Measurements from ENCODE around the gene SIGLEC7. TPM values are rescaled to one million over a fixed set of nuclear protein-coding genes. Genes with fewer than 3 reads are reported as not detected.
A peak's percentile ranks its signal among the peaks of the same experiment; 100 is the strongest.

Gene SIGLEC7
- not detected for total RNA-seq

DNA sequence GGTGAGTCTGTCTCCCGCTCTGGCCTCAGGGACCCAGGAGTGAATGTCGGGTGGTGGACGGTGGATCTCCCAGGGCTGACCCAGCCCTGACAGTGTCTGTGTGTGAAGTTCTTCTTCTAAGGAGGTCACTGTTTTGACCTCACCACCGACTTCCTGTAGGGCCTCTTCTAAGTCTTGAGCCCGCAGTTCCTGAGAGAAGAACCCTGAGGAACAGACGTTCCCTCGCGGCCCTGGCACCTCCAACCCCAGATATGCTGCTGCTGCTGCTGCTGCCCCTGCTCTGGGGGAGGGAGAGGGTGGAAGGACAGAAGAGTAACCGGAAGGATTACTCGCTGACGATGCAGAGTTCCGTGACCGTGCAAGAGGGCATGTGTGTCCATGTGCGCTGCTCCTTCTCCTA is at the start of gene SIGLEC7:
Gene SIGLEC7 (plus strand): TSS at position 183 of the 400 bp plus-strand sequence. CDS start 69 bp downstream, at position 252.
- DNase-seq, result no peak
- H3K9me3 Mint-ChIP-seq, result no peaks in the 10 kb centered on the region
- peaks cover 8% of the 10 kb centered on the region for H3K4me1 Mint-ChIP-seq (ENCODE audit: low read depth)
- no peak within 1 kb of the TSS for H3K27ac Mint-ChIP-seq
- ChIA-PET POLR2A (no interaction called here), CTCF (no interaction called here)
- H3K36me3 Mint-ChIP-seq, result no peaks in the 10 kb centered on the region
- no peak within 1 kb of the TSS for H3K4me3 Mint-ChIP-seq
- intact Hi-C loops (cut with micrococcal nuclease), result no loop called here
- H3K27me3 Mint-ChIP-seq, result peaks cover 2% of the 10 kb centered on the region

DNA sequence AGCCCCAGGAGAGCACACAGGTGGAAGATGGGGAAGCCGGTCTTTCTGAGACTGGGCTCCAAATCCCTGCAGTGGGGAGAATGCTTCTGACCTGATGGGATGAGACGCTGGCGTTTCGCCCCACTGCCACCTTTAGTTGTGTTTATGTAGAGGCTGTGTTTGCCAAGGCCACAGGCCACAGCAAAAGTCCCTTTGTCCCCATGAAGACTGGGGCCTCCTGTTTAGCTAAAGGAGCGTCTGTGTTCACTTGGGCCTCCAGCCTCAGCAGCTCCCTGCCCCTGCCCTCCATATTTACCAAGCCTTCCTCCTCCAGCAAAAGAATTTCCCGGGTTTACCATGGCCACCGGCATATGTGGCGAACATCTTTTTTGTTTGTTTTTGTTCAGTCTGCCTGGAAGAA is 49.0 kb upstream of the SIGLEC7 start:
- Mint-ChIP-seq H3K9me3 (no peaks in the 10 kb centered on the region), H3K4me1 (ENCODE audit: low read depth) (peaks cover 6% of the 10 kb centered on the region), H3K36me3 (peaks cover 4% of the 10 kb centered on the region), H3K4me3 (no peak overlapping the region), H3K27me3 (no peaks in the 10 kb centered on the region), H3K27ac (no peak overlapping the region)
- DNase-seq, result no peak
- CTCF ChIA-PET, result no interaction called here
- POLR2A ChIA-PET, result no interaction called here
- intact Hi-C loops (cut with micrococcal nuclease), result loop anchor here (5.0 kb wide), 1 partner anchor 76 kb away; the partner anchor contains the start of gene KLK10

DNA sequence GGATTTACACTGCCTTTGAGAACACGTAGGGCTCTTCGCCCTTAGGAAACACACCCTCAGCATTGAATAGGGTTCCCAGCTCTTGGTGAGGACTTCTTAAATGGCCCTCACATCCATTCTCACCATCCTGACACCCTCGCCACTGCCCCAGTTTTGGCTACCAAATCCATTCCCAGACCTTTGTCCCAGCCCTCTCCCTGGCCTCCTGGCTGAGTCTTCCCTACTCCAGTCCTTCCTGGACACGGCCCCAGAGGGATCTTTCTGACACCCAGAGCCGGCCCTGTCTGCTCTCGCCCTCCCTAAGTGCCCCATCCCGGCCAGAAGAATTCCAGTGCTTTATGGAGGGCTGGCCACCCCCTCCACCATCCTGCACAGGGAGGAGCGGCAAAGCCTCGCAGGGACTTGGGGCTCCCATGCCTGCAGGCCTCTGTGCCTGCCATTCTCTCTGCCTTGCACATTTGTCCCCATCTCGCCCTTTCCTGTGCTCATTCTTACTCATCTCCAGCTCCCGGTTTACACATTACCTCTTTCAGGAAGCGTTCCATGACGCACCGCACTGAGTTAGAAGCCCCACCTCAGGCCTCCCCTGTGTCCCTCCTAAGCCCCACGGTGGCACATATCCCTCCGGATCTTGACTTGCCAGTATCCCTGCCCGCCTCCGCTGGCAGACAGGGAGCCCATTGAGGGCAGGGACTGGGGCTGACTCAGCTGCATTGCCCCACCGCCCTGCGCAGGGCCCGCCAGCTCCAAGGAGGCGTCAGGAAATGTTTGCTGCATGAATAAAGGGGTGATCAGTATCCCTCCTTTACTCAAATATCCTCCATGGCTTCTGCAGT is 48.4 kb upstream of the SIGLEC7 start:
- peaks cover 4% of the 10 kb centered on the region for H3K36me3 Mint-ChIP-seq
- peaks cover 6% of the 10 kb centered on the region for H3K4me1 Mint-ChIP-seq (ENCODE audit: low read depth)
- no peak overlapping the region for H3K4me3 Mint-ChIP-seq
- DNase-seq, result no peak
- intact Hi-C loops (cut with micrococcal nuclease), result loop anchor here (5.0 kb wide), 1 partner anchor 76 kb away; the partner anchor contains the start of gene KLK10
- H3K27me3 Mint-ChIP-seq, result no peaks in the 10 kb centered on the region
- no peaks in the 10 kb centered on the region for H3K9me3 Mint-ChIP-seq
- no peak overlapping the region for H3K27ac Mint-ChIP-seq
- CTCF ChIA-PET, result interaction anchor here (0.6 to 2.8 kb wide), 3 partner anchors 72 to 347 kb away, joined by 4 to 12 read pairs (median 8); no protein-coding TSS in a partner anchor
- POLR2A ChIA-PET, result no interaction called here

DNA sequence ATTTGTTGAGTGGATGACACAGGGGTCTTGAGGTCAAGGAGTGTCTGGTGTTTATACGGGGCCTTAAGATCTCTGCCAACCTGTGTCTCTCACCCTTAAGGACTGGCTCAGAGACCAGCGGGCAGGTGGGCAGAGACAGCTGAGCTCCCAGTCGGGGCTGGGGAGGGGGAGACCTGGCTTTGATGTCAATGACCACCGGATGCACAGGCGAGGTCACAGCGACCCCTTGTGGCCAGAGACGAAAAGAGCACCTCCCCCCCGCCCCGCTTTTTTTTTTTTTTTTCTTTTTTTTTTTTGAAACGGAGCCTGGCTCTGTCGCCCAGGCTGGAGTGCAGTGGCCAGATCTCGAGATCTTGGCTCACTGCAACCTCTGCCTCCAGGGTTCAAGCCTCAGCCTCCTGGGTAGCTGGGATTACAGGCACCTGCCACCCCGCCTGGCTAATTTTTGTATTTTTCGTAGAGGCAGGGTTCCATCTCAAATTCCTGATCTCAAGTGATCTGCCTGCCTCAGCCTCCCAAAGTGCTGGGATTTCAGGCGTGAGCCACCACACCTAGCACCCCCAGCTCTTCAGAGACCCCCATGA is 47.3 kb upstream of the SIGLEC7 start:
- ChIA-PET CTCF (interaction anchor here (1.2 to 2.8 kb wide), 3 partner anchors 8 to 165 kb away, joined by 4 to 12 read pairs (median 6); no protein-coding TSS in a partner anchor), POLR2A (no interaction called here)
- H3K36me3 Mint-ChIP-seq, result peaks cover 10% of the 10 kb centered on the region
- H3K4me3 Mint-ChIP-seq, result no peak overlapping the region
- no peaks in the 10 kb centered on the region for H3K27me3 Mint-ChIP-seq
- intact Hi-C loops (cut with micrococcal nuclease), result loop anchor here (5.0 kb wide), 1 partner anchor 77 kb away; the partner anchor contains the start of gene KLK10
- DNase-seq, result peak; percentile 55
- H3K9me3 Mint-ChIP-seq, result no peaks in the 10 kb centered on the region
- H3K27ac Mint-ChIP-seq, result no peak overlapping the region
- peaks cover 8% of the 10 kb centered on the region for H3K4me1 Mint-ChIP-seq (ENCODE audit: low read depth)

DNA sequence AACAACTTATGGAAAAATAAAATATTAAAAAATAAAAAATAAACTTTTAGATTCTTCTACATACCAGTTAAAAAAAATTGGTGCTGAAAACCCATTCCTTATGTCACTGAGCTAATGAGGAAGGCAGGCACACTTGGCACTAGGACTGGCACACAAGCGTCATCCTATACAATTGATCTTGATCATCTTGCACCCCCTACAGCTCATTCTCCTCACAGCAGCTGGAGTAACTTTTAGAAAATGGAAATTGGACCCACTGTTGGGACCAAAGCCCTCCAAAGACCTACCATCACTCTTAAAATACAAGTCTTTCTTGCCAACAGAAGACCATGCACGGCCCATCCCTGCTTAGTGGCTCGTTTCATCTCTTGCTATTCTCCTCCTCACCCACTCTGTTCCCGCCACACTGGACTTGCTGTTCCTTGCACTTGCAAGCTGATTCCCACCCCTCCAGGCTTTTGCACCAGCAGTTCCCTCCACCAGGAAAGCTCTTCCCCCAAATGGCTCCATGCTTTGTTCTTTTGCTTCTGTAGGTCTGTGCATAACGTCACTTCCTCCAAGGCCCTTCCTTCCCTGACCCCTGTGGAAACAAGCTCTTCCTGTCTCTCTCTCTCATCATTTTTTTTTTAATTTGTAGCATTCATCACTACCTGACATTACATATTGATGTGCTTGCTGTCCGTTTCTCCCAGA is 45.5 kb upstream of the SIGLEC7 start:
- Mint-ChIP-seq H3K27me3 (no peaks in the 10 kb centered on the region), H3K36me3 (peaks cover 14% of the 10 kb centered on the region), H3K27ac (no peak overlapping the region), H3K4me3 (no peak overlapping the region), H3K4me1 (ENCODE audit: low read depth) (peaks cover 11% of the 10 kb centered on the region), H3K9me3 (no peaks in the 10 kb centered on the region)
- intact Hi-C loops (cut with micrococcal nuclease), result no loop called here
- ChIA-PET CTCF (interaction anchor here (0.6 to 2.8 kb wide), 15 partner anchors 10 to 728 kb away, joined by 3 to 12 read pairs (median 4); no protein-coding TSS in a partner anchor), POLR2A (interaction anchor here (0.6 kb wide), 2 partner anchors 72 to 105 kb away, joined by 3 to 4 read pairs; no protein-coding TSS in a partner anchor)
- DNase-seq, result no peak

DNA sequence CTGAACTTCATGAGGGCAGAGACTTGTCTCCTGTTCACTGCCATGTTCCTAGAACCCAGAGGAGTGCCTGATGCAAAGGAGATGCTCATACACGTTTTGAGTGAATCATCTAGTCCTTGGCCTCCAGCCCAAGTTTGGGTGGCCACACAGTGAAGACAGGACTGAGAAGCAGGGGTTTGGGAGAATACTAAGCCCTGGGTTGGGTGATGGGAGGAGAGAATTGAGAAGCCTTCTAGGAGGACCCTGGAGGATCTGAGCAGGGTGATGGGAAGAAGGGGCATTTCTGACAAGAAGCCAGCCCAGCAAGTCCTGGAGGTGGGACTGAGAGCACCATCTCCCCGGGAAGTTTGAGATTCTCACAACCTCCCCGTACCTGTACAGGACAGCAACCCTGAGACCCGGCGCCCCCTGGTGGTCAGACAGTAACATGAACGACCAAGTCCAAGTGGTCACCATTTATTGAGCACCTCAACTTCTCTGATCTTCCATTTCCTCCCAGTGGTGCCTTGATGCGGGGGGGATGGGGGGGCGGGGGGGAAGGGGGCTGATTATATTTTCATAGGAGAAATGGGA is 44.8 kb upstream of the SIGLEC7 start:
- H3K27ac Mint-ChIP-seq, result no peak overlapping the region

DNA sequence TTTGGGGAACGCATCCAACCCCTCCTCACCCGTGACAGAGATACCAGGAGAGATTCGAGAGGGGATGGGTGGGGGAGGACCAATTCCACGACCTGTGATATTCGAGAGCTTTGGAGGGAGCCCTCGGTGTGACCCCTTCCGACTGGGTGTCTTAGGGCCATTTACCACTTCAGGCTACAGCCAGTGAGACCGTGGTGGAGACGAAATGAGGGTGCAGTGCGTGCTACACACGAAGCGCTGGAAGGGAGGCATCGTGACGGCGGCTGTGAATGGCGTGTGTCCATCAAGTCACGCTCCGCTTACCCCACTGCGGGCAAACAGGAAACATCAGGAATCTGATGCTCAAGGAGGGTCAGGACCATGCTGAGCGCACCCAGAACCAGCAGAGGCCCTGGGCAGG is 44.3 kb upstream of the SIGLEC7 start:
- no peak for DNase-seq
- no peak overlapping the region for H3K4me3 Mint-ChIP-seq
- ChIA-PET POLR2A (no interaction called here), CTCF (no interaction called here)
- H3K4me1 Mint-ChIP-seq (ENCODE audit: low read depth), result peaks cover 16% of the 10 kb centered on the region
- no peaks in the 10 kb centered on the region for H3K9me3 Mint-ChIP-seq
- peaks cover 19% of the 10 kb centered on the region for H3K36me3 Mint-ChIP-seq
- no peaks in the 10 kb centered on the region for H3K27me3 Mint-ChIP-seq
- H3K27ac Mint-ChIP-seq, result no peak overlapping the region
- intact Hi-C loops (cut with micrococcal nuclease), result no loop called here

More for the DNA sequence above, 44.8 kb upstream of the SIGLEC7 start:
- Mint-ChIP-seq H3K9me3 (no peaks in the 10 kb centered on the region), H3K27me3 (no peaks in the 10 kb centered on the region), H3K4me1 (ENCODE audit: low read depth) (peaks cover 11% of the 10 kb centered on the region), H3K36me3 (peaks cover 14% of the 10 kb centered on the region), H3K4me3 (no peak overlapping the region)
- POLR2A ChIA-PET, result interaction anchor here (0.6 kb wide), 1 partner anchor 71 kb away, joined by 3 read pairs; no protein-coding TSS in a partner anchor
- DNase-seq, result peak; percentile 80
- CTCF ChIA-PET, result interaction anchor here (0.6 to 2.8 kb wide), 12 partner anchors 11 to 728 kb away, joined by 3 to 12 read pairs (median 4); no protein-coding TSS in a partner anchor
- intact Hi-C loops (cut with micrococcal nuclease), result no loop called here

DNA sequence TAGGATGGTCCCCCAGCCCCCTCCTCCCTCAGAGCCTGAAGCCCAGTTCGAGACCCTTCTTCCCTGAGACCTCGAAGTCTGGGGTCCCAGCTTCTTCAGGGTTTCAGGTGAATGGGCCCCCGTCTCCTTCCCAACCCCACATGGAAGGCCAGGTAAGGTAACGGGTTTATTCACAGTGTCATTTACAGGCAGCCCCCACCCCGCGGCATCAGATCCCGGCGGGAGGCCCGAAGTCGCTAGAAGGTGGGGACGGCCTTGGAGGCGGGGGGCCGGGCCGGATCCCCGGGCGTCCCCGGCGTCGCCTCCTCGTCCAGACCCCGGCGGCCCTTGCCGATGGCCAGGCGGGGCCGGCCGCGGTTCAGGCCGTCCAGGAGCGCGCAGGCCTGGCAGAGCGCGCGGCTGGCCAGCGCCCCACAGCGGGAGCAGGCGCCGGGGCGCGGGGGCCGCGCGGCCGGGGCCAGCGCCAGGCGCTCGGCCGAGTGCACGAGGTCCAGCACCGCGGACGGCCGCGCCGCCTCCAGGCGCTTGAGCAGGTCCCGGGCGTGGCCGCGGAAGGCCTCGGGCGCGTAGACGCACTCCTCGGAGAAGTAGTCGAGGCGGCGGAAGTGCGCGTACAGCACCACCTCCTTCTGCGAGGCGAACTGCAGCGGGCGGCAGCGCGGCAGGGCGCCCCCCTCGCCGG is 43.6 kb upstream of the SIGLEC7 start:
- CTCF ChIA-PET, result no interaction called here
- POLR2A ChIA-PET, result no interaction called here
- Mint-ChIP-seq H3K4me1 (ENCODE audit: low read depth) (peaks cover 18% of the 10 kb centered on the region), H3K9me3 (no peaks in the 10 kb centered on the region), H3K4me3 (no peak overlapping the region), H3K27me3 (no peaks in the 10 kb centered on the region), H3K36me3 (peaks cover 20% of the 10 kb centered on the region), H3K27ac (no peak overlapping the region)
- peak; percentile 50 for DNase-seq
- intact Hi-C loops (cut with micrococcal nuclease), result no loop called here

DNA sequence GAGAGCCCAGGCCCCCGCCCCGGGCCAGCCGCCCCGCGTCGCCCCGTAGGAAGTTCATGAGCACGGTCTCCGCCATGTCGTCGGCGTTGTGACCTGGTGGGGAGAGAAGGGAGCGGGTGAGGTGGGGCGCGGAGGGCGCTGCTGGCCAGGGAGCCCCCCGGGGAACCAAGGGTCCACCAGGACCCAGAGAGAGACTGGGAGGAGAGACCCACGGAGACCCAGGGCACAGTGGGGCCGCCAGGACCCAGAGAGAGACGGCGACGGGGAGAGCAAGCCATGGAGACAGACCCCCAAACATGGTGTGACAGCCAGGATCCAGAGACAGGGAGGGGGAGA is 43.1 kb upstream of the SIGLEC7 start:
- Mint-ChIP-seq H3K27ac (no peak overlapping the region), H3K4me1 (ENCODE audit: low read depth) (peaks cover 22% of the 10 kb centered on the region), H3K9me3 (no peaks in the 10 kb centered on the region), H3K36me3 (peaks cover 23% of the 10 kb centered on the region), H3K27me3 (no peaks in the 10 kb centered on the region), H3K4me3 (peak overlapping the region; percentile 36)
- intact Hi-C loops (cut with micrococcal nuclease), result no loop called here
- ChIA-PET POLR2A (no interaction called here), CTCF (no interaction called here)
- no peak for DNase-seq

DNA sequence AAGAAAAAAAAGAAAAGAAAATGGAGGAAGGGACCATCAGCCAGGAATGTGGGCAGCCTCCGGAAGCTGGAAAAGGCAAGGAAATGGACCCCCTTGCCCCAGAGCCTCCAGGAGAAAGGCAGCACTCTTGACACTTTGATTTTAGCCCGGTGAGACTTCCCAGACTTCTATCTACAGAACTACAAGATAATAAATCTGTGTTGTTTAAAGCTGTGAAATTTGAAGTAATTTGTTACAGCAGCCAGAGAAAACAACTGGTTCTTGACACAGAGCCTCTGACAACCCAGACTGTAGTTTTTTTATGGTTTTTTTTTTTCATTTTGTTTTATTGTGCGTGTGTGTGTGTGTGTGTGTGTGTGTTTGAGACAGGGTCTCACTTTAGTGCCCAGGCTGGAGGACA is 41.5 kb upstream of the SIGLEC7 start:
- ChIA-PET POLR2A (no interaction called here), CTCF (interaction anchor here (1.1 kb wide), 1 partner anchor 179 kb away, joined by 4 read pairs; no protein-coding TSS in a partner anchor)
- H3K36me3 Mint-ChIP-seq, result peaks cover 28% of the 10 kb centered on the region
- H3K4me1 Mint-ChIP-seq (ENCODE audit: low read depth), result peaks cover 30% of the 10 kb centered on the region
- intact Hi-C loops (cut with micrococcal nuclease), result no loop called here
- no peak overlapping the region for H3K4me3 Mint-ChIP-seq
- no peak overlapping the region for H3K27ac Mint-ChIP-seq
- no peaks in the 10 kb centered on the region for H3K27me3 Mint-ChIP-seq
- no peaks in the 10 kb centered on the region for H3K9me3 Mint-ChIP-seq
- no peak for DNase-seq

DNA sequence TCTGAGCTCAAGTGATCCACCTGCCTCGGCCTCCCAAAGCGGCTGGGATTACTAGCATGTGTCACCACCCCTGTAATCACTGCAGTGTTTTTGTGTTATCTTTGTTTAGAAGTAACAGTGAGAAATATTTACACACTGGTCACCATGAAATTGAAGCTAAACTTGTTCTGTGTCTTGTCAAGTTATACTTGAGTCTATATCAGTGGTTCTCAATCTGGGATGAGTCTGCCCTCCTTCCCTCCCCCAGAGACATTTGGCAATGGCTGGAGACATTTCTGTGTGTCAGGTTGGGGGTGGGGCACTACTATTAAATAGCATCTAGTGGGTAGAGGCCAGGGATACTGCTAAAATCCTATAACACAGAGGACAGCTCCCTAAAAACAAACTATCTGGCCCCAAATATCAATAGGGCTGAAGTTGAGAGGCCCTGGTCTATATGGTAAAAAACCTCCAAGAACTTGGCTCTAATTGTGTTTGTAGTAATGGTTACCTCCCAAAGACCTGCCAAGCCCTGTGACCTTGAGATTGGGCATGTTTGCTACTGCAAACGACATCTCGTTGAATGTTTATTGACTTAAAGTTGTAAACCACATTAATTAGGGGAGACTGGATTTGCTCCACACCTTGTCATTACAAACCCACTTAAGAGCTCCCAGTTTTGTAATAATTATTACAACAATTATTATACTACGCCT is 40.8 kb upstream of the SIGLEC7 start:
- CTCF ChIA-PET, result interaction anchor here (0.7 to 1.2 kb wide), 4 partner anchors 9 to 179 kb away, joined by 3 to 5 read pairs (median 4); no protein-coding TSS in a partner anchor
- Mint-ChIP-seq H3K4me3 (no peak overlapping the region), H3K27me3 (no peaks in the 10 kb centered on the region), H3K9me3 (no peaks in the 10 kb centered on the region), H3K36me3 (peaks cover 30% of the 10 kb centered on the region), H3K4me1 (ENCODE audit: low read depth) (peaks cover 36% of the 10 kb centered on the region), H3K27ac (no peak overlapping the region)
- intact Hi-C loops (cut with micrococcal nuclease), result no loop called here
- POLR2A ChIA-PET, result no interaction called here
- no peak for DNase-seq

All from activated CD4-positive, alpha-beta memory T cell treated with anti-CD3 and anti-CD28 coated beads for 36 hours (primary cell).